ENCODE data around the gene ATRAID.
A peak's percentile ranks its signal among the peaks of the same experiment; 100 is the strongest.

Gene ATRAID

DNA sequence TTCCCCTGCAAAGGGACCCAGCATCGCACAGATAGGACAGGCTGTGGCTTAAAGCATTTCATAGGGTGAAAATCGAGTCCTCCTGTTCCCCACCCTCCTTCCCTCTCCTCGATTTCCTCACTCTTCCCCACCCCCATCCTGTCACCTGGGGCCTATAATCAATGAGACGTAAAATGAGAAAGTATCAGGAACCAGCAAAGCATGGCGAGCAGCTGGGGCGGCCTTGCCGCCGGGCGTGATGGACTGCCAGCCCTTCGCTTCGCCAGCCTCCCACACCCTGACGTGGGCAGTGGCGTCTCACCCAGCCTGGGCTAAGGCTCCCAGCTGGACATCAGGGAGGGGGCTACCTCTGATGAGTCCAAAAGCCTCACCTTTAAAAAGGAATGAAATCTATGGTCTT lies 39.9 kb downstream of the ATRAID start:
- DNase-seq: no peak

DNA sequence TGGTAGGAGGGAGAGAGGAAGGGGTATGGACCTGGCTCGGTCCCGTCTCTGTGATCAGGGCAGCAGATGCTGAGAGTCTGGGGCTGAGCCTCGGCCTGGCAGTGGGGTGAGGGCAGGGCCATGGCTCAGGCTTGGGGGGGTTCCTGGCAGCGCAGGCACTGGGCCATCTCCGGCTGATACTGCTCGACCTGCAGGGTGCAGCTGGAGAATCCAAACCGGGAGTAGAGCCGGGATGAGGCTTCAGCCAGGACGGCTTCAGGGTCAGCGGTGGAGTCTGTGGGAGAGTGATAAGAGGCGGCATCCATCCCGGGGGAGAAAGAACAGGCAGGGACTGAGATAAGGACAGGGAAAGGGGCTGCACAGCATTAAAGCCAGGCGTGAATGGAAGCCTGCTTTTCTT lies 43.3 kb downstream of the ATRAID start:
- no peak for DNase-seq

DNA sequence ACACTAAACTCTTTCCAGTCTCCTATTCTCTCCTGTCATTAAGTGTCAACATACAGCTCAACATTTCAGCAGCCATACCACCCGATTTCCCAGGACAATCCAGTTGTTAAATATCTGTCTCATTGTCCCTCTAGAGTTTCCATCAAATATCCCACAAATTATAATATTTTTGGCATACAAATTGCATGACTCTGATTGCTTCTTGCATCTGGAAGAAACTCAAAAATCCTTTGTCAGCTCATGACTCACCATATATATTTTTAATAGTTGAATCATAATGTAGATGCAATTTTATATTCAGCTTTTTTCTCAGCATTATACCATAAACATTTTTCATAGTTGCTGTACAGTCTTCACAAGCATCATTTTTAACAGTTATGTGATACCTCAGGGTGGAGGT lies 43.8 kb downstream of the ATRAID start:
- DNase-seq: peak; percentile 62

DNA sequence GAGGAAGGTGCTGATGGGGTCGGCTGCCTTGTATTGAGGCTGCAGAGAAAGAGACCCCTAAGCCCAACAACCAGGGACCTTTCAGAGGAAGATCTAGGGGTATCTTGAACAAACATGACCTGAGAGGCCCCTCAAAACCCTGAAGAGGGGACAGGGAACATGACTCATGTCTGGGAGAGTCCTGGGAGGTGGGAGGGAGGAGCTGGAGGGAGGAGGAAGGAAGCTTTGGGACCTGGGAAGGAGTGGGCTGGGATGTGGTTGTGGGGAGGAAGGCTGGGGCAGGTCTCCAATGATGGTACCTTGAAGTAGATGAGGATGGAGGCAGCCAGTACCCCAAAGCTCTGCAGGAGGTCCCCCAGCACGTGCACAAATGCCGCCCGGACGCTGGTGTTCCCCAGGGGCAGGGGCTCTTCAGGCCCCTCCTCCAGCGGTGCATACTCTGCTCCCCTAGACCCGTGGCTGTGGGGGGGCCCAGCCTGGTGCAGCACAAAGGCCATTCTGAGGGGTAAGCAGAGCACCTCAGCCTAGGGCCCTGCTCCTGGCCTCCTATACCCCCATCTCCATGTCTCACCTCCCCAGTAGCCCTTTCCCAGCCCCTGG lies 45.1 kb downstream of the ATRAID start:
- no peak for DNase-seq

DNA sequence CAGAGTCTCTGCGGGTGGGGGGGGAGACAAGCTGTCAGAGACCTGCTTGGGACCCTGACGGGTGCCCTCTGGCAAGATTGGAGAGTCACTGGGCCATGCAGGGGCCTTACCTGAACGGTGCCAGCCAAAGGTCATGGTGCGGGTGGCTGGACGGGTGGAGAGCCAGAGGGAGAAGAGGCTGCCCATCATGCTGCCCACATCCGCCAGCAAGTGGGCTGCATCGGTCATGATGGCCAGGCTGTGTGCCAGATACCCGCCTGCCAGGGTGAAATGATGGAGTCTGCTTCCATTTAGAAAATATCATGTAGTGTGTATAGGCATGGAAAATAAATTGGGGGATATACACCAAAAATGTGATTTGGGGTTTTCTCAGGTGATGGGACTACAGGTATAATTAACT lies 46.2 kb downstream of the ATRAID start:
- no peak for DNase-seq

DNA sequence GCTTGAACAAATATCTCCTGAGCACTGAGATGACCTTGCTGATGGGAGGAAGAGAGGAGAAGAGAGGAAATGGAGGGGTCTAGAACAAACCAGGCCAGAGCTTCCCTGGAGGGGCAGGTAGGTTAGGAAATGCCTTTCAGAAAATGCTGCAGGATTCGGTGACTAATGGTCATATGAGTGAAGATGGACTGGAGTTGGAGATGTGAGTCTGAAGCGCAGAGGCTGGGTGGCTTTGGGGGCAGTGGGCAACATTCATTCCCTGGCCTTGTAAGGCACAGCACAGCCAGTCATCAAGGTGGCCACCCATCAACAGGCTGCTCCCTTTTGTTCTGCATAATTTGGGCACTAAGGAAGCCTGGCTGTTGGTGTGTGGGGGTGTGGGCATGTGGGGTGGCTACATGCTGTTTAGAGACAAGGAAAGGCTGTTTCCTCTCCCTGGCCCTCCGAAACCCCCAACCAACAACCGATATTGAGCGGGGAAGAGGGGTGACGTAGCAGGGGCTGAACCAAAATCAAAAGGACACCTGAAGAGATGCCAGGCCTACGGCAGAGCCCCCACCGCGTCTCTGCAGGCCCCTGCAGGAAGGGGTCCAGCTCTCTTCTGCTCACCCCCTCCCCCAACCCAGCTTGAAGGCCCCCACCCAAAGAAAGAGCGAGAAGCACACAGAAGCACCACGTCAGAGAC lies 49.5 kb downstream of the ATRAID start:
- no peak for DNase-seq

DNA sequence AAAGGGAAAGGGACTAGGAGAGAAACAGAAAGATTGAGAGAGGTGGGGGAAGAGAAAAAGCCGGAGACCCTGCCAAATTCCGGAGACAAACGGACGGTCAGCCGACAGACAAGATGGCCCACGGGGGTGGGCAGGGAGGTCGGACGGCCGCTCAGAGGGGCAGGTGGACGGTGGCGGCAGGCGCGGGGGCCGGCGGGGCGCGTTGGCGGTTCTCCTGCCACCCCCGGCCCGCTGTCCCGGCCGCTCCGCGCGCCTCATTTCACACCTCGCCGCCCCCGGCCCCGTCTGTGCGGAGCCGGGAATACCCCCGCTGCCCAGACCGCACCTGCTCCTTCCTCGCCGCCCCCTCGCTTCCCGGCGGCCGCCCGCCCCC lies 50.1 kb downstream of the ATRAID start:
- no peak for DNase-seq

DNA sequence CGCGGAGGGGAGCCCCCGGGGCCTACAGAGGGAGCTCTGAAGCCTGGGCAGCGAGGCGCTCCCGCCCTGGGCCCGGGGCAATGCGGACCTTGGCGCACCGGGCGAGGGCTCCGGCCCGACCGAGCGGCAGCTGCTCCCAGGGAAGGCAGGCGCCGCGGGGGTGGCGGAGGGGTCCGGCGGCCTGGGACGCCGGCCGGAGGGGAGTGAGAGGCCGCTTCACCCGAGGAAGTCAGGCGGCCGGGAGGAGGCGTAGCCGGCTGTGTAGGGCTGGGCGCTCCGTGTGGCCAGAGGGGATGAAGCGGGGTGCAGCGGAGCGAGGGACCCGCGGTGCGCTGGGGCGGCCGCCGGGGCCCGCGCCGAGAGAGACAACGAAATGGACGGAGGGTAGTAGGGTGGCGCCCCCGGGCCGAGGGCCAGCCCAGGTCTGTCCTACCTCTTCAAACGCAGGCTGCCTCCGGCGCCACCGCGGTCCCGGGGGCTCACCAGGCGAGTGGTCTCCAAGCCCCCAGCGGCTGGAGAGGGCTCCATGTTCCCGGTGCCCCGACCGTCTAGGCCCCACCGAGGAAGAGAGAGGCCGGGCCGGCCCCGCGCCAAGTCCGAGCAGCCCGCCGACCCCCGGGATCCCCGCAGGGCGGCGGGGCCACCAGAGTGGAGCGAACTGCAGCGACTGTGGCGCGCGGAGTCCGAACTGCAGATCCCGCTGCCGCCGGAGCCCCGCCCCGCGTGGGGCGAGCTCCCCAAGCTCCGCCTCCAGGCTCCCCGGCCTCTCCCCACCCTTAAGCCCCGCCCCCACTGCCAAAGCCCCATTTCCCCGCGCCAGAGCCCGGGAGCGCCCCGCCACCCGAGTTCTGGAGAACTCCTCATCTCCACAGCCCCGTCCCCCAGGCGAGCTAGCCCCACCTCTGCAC lies 50.8 kb downstream of the ATRAID start, which contains the start of gene SLC30A3:
SLC30A3 (minus strand) TSS at position 669 of the 908 bp plus-strand sequence; CDS start at position 528, 141 bp downstream.
- no peak for DNase-seq

DNA sequence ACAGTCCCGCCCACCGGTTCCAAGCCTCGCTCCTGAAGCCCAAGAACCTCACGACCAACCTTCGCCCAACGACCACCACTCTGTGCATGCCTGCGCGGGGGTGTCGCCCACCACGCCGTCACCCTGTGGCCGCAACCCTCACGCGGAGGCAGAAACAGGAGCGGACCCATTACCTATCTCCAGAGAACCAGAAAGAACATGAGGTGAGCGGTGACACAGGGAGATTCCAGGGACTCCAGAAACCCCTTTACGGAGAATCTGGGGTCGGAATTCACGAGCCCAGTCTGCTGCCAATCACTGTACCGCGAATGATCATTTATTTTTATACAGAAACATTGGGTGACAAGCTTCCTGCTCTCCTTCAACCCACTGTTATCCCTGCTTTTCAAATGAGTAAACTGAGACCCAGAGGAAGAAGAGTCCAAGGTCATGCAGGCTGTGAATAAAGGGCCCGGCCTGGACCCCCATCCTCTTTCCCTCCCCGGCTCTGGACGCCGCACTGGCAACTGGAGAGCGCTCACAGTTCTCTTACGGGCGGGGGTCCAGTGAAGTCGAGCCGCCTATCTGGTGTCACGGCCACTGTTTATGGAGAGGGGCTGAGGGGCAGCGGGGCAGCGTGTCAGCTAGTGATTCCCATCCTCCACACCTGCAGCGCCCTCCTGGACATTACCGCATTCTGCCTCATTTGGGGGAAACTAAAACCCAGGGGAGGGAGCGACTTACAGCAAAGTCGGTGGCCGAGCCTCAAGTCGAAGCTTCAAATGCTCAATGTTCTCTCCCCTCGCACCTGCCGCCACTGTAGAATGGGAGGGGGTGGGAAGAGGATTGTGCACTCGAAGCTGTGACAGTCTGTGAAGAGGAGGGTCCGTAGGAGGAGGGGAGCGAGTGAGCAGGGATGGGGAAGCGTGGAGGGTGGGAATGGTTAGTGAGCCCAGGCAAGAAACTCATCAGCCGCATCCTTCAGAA lies 51.7 kb downstream of the ATRAID start:
- DNase-seq: no peak

DNA sequence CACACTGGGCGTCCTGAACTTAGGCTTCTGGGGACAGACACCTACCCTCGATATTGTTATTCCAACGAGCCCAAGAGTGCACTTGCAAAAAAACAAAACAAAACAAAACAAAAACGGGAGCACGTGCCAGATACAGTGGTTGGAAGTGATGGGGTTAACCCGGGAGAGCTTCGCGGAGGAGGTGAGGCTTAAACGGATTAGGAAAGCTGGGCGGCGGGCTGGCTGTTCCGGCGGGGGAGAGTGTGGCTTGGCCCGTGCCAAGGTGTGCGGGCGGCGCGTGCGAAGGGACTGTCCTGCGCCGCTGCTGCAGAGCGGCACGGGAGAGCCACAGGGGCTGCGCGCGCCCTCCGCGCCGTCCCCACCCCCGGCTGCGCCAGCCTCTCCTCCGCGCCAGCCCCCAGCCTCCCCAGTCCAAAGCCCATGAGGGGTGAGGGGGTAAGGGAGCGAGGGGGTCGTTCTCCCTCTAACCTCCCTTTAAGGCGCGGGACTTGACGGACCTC lies 52.5 kb downstream of the ATRAID start:
- no peak for DNase-seq

DNA sequence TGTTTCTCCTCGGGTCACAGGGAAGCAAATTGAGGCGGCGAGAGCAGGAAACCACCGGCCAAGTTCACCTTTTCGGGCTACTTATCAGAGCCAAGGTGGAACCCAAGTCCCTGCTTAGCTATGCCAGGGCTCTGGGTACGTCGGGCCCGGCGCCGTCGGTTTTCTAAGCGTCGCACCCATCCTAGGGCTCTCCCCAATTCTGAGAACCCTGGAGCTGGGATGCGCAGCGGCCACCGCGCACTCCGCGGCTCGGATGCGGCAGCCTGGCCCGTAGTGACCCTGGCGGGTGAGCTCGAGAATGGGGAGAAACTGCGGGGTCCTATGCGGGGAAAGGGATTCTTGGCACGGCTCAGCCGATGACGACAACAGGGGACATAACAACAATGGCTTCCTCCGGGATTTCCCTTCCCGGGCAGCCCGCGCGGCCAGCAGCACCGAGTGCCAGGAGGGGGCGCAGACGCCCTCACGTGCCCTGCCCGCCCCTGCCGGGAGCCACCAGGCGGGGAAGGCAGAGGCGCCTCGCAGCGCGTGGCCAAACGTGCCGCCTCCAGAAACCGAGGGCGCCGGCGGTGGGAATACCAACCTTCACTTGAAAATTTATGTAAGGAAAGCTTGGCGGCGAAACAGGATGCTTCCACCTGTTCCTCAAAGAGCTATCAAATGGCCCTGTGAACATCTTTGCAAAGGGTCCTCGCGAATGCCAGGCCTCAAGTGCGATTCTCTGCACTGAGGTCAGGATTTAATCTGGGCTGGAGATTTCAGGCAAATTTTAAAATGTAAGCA lies 53.1 kb downstream of the ATRAID start:
- peak; percentile 38 for DNase-seq

DNA sequence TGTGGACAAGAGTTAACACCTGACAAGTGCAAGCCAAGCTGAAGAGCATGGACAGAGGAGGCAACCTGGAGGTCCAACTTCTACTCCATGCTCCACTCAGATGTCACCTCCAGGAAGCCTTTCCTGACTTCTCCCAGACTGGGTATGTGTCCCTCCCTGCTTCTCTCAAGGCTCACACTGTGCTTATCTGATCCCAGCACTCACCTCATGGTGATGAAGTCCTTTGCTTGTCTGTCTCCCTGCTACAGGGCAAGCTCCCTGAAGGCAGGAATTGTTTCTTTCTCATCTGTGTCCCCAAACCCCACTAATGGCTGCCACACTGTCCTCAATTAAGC lies 53.7 kb downstream of the ATRAID start:
- DNase-seq: no peak
